Globus pallidus (tissue), 1 donor: ENCODE data around the gene SLCO1C1.
A peak's percentile ranks its signal among the peaks of the same experiment; 100 is the strongest.
"Not testable (repeated sequence)": the region's sequence is repeated elsewhere in the genome, so short reads cannot be mapped to it uniquely, and the experiment has no call there.

Experiments
- DNase-seq: peaks from one replicate; pipeline ENCODE4 v3.0.0-alpha.2; 2015; ENCODE audit warnings: low spot score

SLCO1C1 gene

GRCh38 chr12:20695232-20695631, at the start of gene SLCO1C1:
Gene SLCO1C1, plus strand, starts transcription at chr12:20695332. Its CDS starts 4,245 bp downstream, at chr12:20699577.
- DNase-seq: peak; percentile 57

GRCh38 chr12:20646239-20646827, 48.8 kb upstream of the SLCO1C1 start:
- DNase-seq: peak; percentile 34

- DNase-seq: no peak
Observed at GRCh38 chr12:20653871-20654270, 41.3 kb upstream of the SLCO1C1 start.

- DNase-seq: no peak
Observed at GRCh38 chr12:20656600-20656999, 38.5 kb upstream of the SLCO1C1 start.

- DNase-seq: peak; percentile 23
Observed at GRCh38 chr12:20657496-20657895, 37.6 kb upstream of the SLCO1C1 start.

- DNase-seq: no peak
Observed at GRCh38 chr12:20681334-20681733, 13.8 kb upstream of the SLCO1C1 start.

GRCh38 chr12:20696181-20696905, 1.2 kb downstream of the SLCO1C1 start:
- DNase-seq: peak; percentile 47

GRCh38 chr12:20701106-20701505, 6.0 kb downstream of the SLCO1C1 start:
- DNase-seq: no peak

GRCh38 chr12:20704860-20705259, 9.7 kb downstream of the SLCO1C1 start:
- DNase-seq: no peak

GRCh38 chr12:20711846-20712245, 16.7 kb downstream of the SLCO1C1 start:
- DNase-seq: no peak

- no peak for DNase-seq
Observed at GRCh38 chr12:20716037-20716436, 20.9 kb downstream of the SLCO1C1 start.

GRCh38 chr12:20716985-20717384, 21.9 kb downstream of the SLCO1C1 start:
- DNase-seq: no peak

- DNase-seq: no peak
Observed at GRCh38 chr12:20718294-20718693, 23.2 kb downstream of the SLCO1C1 start.

GRCh38 chr12:20722142-20722541, 27.0 kb downstream of the SLCO1C1 start:
- no peak for DNase-seq

GRCh38 chr12:20731274-20731673, 36.1 kb downstream of the SLCO1C1 start:
- no peak for DNase-seq

GRCh38 chr12:20740972-20741371, 45.8 kb downstream of the SLCO1C1 start:
- DNase-seq: no peak

- DNase-seq: no peak
Observed at GRCh38 chr12:20748198-20748597, 53.1 kb downstream of the SLCO1C1 start.

- DNase-seq: no peak
Observed at GRCh38 chr12:20751046-20751445, 55.9 kb downstream of the SLCO1C1 start.

GRCh38 chr12:20777420-20777819, 82.3 kb downstream of the SLCO1C1 start:
- no peak for DNase-seq

GRCh38 chr12:20778969-20779368, 83.8 kb downstream of the SLCO1C1 start:
- no peak for DNase-seq

GRCh38 chr12:20779971-20780370, 84.8 kb downstream of the SLCO1C1 start:
- not testable (repeated sequence) for DNase-seq

- DNase-seq: not testable (repeated sequence)
Observed at GRCh38 chr12:20783796-20784357, 88.7 kb downstream of the SLCO1C1 start.

- no peak for DNase-seq
Observed at GRCh38 chr12:20792971-20793370, 97.8 kb downstream of the SLCO1C1 start.
